ENCODE results near the gene RELA.
"Not testable (repeated sequence)": the region's sequence is repeated elsewhere in the genome, so short reads cannot be mapped to it uniquely, and the experiment has no call there.

Gene RELA

GRCh38 chr11:65672180-65672860 lies 9.6 kb upstream of the RELA start:
- DNase-seq (ENCODE audit: low read depth in 2 of 2) = no peak

- peak; percentile 53 to 56 for DNase-seq (ENCODE audit: low read depth in 2 of 2)
Observed at GRCh38 chr11:65663639-65664200, 1.0 kb upstream of the RELA start.

- DNase-seq (ENCODE audit: low read depth in 2 of 2) = no peak
Observed at GRCh38 chr11:65662247-65662798, 393 bp downstream of the RELA start.

GRCh38 chr11:65661599-65662246 lies 993 bp downstream of the RELA start:
- no peak for DNase-seq (ENCODE audit: low read depth in 2 of 2)

- not testable (repeated sequence) for DNase-seq (ENCODE audit: low read depth in 2 of 2)
Observed at GRCh38 chr11:65660908-65661307, 1.8 kb downstream of the RELA start.

GRCh38 chr11:65660038-65660437 lies 2.7 kb downstream of the RELA start:
- no peak for DNase-seq (ENCODE audit: low read depth in 2 of 2)

- no peak for DNase-seq (ENCODE audit: low read depth in 2 of 2)
Observed at GRCh38 chr11:65658174-65659021, 4.3 kb downstream of the RELA start.

GRCh38 chr11:65657426-65657825 lies 5.3 kb downstream of the RELA start:
- no peak for DNase-seq (ENCODE audit: low read depth in 2 of 2)

GRCh38 chr11:65655570-65656332 lies 7.0 kb downstream of the RELA start:
- DNase-seq (ENCODE audit: low read depth in 2 of 2) = no peak

- no peak for DNase-seq (ENCODE audit: low read depth in 2 of 2)
Observed at GRCh38 chr11:65654375-65655349, 8.1 kb downstream of the RELA start.

GRCh38 chr11:65653229-65654225 lies 9.2 kb downstream of the RELA start:
- no peak for DNase-seq (ENCODE audit: low read depth in 2 of 2)

GRCh38 chr11:65652511-65653228 lies 10.0 kb downstream of the RELA start:
- DNase-seq (ENCODE audit: low read depth in 2 of 2) = peak; percentile 77 to 79

- DNase-seq (ENCODE audit: low read depth in 2 of 2) = no peak
Observed at GRCh38 chr11:65651589-65652510, 10.9 kb downstream of the RELA start.

- DNase-seq (ENCODE audit: low read depth in 2 of 2) = no peak
Observed at GRCh38 chr11:65651339-65651588, 11.5 kb downstream of the RELA start.

GRCh38 chr11:65650547-65651338 lies 12.0 kb downstream of the RELA start:
- no peak for DNase-seq (ENCODE audit: low read depth in 2 of 2)

All from fibroblast of skin of left biceps (primary cell).